Measurements from ENCODE around the gene CCL15. TPM values are rescaled to one million over a fixed set of nuclear protein-coding genes. Genes with fewer than 3 reads are reported as not detected.

CCL15 gene
- total RNA-seq, 4 donors from 2014 or later, result 4.1 to 63.9 (median 27.0) TPM

GRCh38 chr17:35981908-35982330, 19.4 kb downstream of the CCL15 start:
- Histone ChIP-seq H3K9me3 (no peaks in the 10 kb centered on the region), H3K36me3 (no peaks in the 10 kb centered on the region), H3K4me1 (no peaks in the 10 kb centered on the region), H3K27me3 (no peaks in the 10 kb centered on the region), H3K4me3 (no peak overlapping the region), H3K27ac (no peak overlapping the region)
- peak in 2 of 3 donors; percentile 54 to 58 for DNase-seq
- TF ChIP-seq CTCF (IDR thresholded peaks at IDR 0.05) (peak in 4 of 6 experiments; percentile 18 to 50 (median 36)), POLR2A (IDR thresholded peaks at IDR 0.05) (no peak)

DNA sequence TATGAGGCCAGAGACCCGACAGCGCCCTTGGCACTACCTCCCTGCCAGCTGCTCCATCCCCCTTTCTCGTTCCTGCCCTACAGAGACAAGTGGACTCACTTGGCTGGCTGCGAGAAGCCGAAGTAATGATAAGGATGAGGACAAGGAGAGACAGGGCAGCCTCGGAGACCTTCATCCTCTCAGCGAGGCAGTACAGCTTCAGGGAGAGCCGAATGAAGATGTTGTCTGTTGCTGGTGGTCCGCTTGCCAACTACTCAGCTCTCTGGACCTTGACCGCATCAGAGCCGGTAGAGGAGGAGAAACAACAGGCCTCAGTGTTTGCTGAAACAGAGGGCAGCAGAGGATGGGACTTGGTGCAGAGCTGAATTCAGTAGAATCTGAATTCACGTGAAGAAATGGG, 20.1 kb downstream of the CCL15 start, which contains the start of gene CCL16:
TSS of gene CCL16 (minus strand) at position 252 of the 400 bp plus-strand sequence. CDS start at position 175, 77 bp downstream.
- Histone ChIP-seq H3K9me3 (no peaks in the 10 kb centered on the region), H3K4me3 (peak within 1 kb of the TSS in 1 of 4 donors; percentile 19), H3K27me3 (no peaks in the 10 kb centered on the region), H3K27ac (no peak within 1 kb of the TSS), H3K4me1 (no peaks in the 10 kb centered on the region), H3K36me3 (no peaks in the 10 kb centered on the region)
- TF ChIP-seq POLR2A (IDR thresholded peaks at IDR 0.05) (no peak), CTCF (IDR thresholded peaks at IDR 0.05) (no peak)
- DNase-seq, result no peak

GRCh38 chr17:35978346-35978745, 23.0 kb downstream of the CCL15 start:
- no peak overlapping the region for H3K27ac ChIP-seq
- no peaks in the 10 kb centered on the region for H3K36me3 ChIP-seq
- no peaks in the 10 kb centered on the region for H3K9me3 ChIP-seq
- H3K4me3 ChIP-seq, result no peak overlapping the region
- H3K27me3 ChIP-seq, result no peaks in the 10 kb centered on the region
- peaks cover 0 to 5% (median 0%) of the 10 kb centered on the region in 4 donors for H3K4me1 ChIP-seq
- TF ChIP-seq POLR2A (IDR thresholded peaks at IDR 0.05) (no peak), CTCF (IDR thresholded peaks at IDR 0.05) (no peak)
- DNase-seq, result no peak

DNA sequence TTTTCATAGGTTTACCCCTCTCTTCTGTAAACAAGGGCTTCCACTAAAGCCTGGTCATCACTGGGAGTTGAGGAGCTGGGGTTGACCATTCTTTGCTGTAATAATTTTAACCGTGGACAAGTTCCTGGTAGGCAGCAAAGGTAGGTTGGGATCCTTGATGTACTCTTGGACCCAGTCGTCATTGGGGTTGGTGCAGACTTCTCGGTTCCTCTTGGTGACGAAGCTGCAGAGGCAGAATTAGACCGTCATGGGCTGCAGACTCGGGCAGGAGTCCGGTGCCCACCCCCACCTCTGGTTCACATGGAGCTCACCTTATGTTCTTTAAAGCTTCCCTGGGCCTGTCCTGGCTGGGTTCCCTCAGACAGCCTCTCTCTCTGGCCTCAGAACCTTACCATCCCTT, 23.8 kb downstream of the CCL15 start:
- no peak for DNase-seq
- TF ChIP-seq CTCF (IDR thresholded peaks at IDR 0.05) (no peak), POLR2A (IDR thresholded peaks at IDR 0.05) (no peak)
- no peaks in the 10 kb centered on the region for H3K36me3 ChIP-seq

GRCh38 chr17:35973333-35974260, 27.8 kb downstream of the CCL15 start:
- TF ChIP-seq POLR2A (IDR thresholded peaks at IDR 0.05) (no peak), CTCF (IDR thresholded peaks at IDR 0.05) (no peak)
- Histone ChIP-seq H3K9me3 (no peaks in the 10 kb centered on the region), H3K27ac (peak overlapping the region in 2 of 4 donors; percentile 9 to 28), H3K36me3 (no peaks in the 10 kb centered on the region), H3K4me3 (no peak overlapping the region), H3K4me1 (peaks cover 0 to 19% (median 0%) of the 10 kb centered on the region in 4 donors), H3K27me3 (no peaks in the 10 kb centered on the region)
- DNase-seq, result no peak

More for the DNA sequence above, 23.8 kb downstream of the CCL15 start:
- H3K4me1 ChIP-seq, result peaks cover 0 to 11% (median 0%) of the 10 kb centered on the region in 4 donors
- H3K9me3 ChIP-seq, result no peaks in the 10 kb centered on the region
- no peaks in the 10 kb centered on the region for H3K27me3 ChIP-seq
- H3K4me3 ChIP-seq, result no peak overlapping the region
- H3K27ac ChIP-seq, result no peak overlapping the region

Data from Peyer's patch (tissue), 4 donors.